ENCODE results near the gene ABCF2. TPM values are rescaled to one million over a fixed set of nuclear protein-coding genes. Genes with fewer than 3 reads are reported as not detected.

The ABCF2 gene
- total RNA-seq, 1 experiment from 2014 or later = 63.7 TPM

GRCh38 chr7:151250181-151251132 lies 23.5 kb upstream of the ABCF2 start:
- Histone ChIP-seq H3K9me3 (ENCODE audit: control insufficient read depth in 1 of 2, insufficient read depth in 1 of 2, low read depth in 1 of 2, low read length in 2 of 2) (no peaks in the 10 kb centered on the region), H3K79me2 (ENCODE audit: insufficient read depth, low read length) (no peaks in the 10 kb centered on the region), H3K4me1 (ENCODE audit: control insufficient read depth in 1 of 2, insufficient read depth in 2 of 2, low read length in 2 of 2) (peaks cover 33 to 61% of the 10 kb centered on the region in 2 experiments), H2AFZ (ENCODE audit: low read depth, low read length, poor library complexity, severe bottlenecking) (no peak overlapping the region), H3K9me2 (ENCODE audit: insufficient read depth) (no peaks in the 10 kb centered on the region), H3K9ac (ENCODE audit: low read length) (peak overlapping the region; percentile 79), H4K20me1 (ENCODE audit: insufficient read depth) (no peaks in the 10 kb centered on the region), H3K27ac (ENCODE audit: low read depth, low read length) (peak overlapping the region; percentile 79), H3K4me3 (replicated peaks in 1 of 2; ENCODE audit: low read depth in 1 of 2, low read length in 2 of 2) (peak overlapping the region in 1 of 2 experiments; percentile 72; a peak in 1 of 4 replicates), H3K4me2 (ENCODE audit: low read length) (peak overlapping the region; percentile 87), H3K27me3 (ENCODE audit: insufficient read depth, low read length) (no peaks in the 10 kb centered on the region), H3K36me3 (ENCODE audit: control insufficient read depth in 1 of 2, insufficient read depth in 2 of 2, low read length in 2 of 2) (no peaks in the 10 kb centered on the region)
- no peak for TF ChIP-seq ZNF274 (IDR thresholded peaks at IDR 0.05; ENCODE audit: low read depth, low read length)
- no peak for TF ChIP-seq JUND (IDR thresholded peaks at IDR 0.05)
- TF ChIP-seq YY1 (IDR thresholded peaks at IDR 0.05; ENCODE audit: extremely low read depth, insufficient replicate concordance, low read depth, low read length) = no peak
- TF ChIP-seq MAX (IDR thresholded peaks at IDR 0.05) = no peak
- TF ChIP-seq TCF7L2 (IDR thresholded peaks at IDR 0.05; ENCODE audit: borderline replicate concordance, extremely low read depth, insufficient read depth, insufficient read length) = no peak
- no peak for TF ChIP-seq REST (IDR thresholded peaks at IDR 0.05; ENCODE audit: low read depth)
- no peak for TF ChIP-seq SRF (IDR thresholded peaks at IDR 0.05; ENCODE audit: low read depth)
- ChIA-PET RAD21 (ENCODE audit: low non-redundant PET in 1 of 2, low total read pairs in 2 of 2, uncharacterized antibody in 2 of 2, unreplicated experiment in 2 of 2) (no interaction called here), CTCF (no interaction called here), POLR2A (no interaction called here)
- BruUV-seq (replicated peaks) = no TSS peak
- intact Hi-C loops (cut with micrococcal nuclease) = no loop called here
- ATAC-seq (no peak), DNase-seq (ENCODE audit: low read depth, low spot score) (no peak)
